ENCODE results near the gene ZFP62. TPM values are rescaled to one million over a fixed set of nuclear protein-coding genes. Genes with fewer than 3 reads are reported as not detected.

Gene ZFP62
- total and polyA plus RNA-seq, 2 of the 8 experiments (the other 6 are each of a cell fraction or from before 2014, with no cell fraction given): 9.3 to 38.5 TPM

DNA sequence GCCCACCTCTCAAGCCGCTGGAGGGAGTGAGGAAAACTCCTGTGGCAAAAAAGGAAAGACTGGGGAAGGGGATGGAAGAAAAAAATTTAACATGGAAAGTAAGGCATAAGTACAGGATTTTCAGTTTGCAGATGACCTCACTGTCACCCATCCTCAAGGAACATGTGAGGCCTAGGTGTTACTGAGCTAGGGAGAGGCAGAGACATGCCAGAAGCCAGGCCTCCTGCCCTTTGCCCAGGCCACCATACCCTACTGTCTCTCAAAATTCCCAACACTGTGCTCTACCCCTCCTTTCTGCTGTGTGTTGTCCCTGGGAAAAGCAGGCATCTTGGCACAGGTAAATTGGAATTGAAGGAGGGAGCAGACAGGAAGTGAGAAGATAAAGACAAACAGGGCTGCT, 54.0 kb downstream of the ZFP62 start:
- Histone ChIP-seq H3K9me3 (ENCODE audit: insufficient read depth in 2 of 2, low read depth in 1 of 2, low read length in 1 of 2) (no peaks in the 10 kb centered on the region), H3K9ac (replicated peaks in 1 of 4; ENCODE audit: extremely low read depth in 1 of 4, low read depth in 3 of 4, low read length in 3 of 4) (no peak overlapping the region; a peak in 1 of 7 replicates), H2BK15ac (ENCODE audit: low read length) (no peak overlapping the region), H3K27ac (ENCODE audit: low read depth, low read length) (no peak overlapping the region), H3K23ac (ENCODE audit: insufficient read length) (no peak overlapping the region), H3K4me3 (ENCODE audit: extremely low read depth in 1 of 4, insufficient read depth in 2 of 4, low read depth in 3 of 4, low read length in 4 of 4) (no peak overlapping the region), H3K14ac (ENCODE audit: insufficient read length) (no peak overlapping the region), H3K79me1 (ENCODE audit: low read depth, low read length) (peaks cover 14% of the 10 kb centered on the region), H2AK5ac (ENCODE audit: low read depth, low read length) (no peak overlapping the region), H4K5ac (ENCODE audit: insufficient read length, low read depth, low read length) (no peak overlapping the region), H3K23me2 (ENCODE audit: low read depth, low read length) (peaks cover 5% of the 10 kb centered on the region; the same call in 1 of the 2 replicates), H4K91ac (replicated peaks; ENCODE audit: insufficient read length, low read length) (no peak overlapping the region), H2BK12ac (ENCODE audit: low read depth, low read length) (no peak overlapping the region), H3K56ac (replicated peaks; ENCODE audit: insufficient read length, low read depth, low read length) (no peak overlapping the region), H3K27me3 (replicated peaks in 1 of 4; ENCODE audit: control insufficient read depth in 3 of 4, extremely low read depth in 1 of 4, insufficient read depth in 3 of 4, low read length in 3 of 4) (no peaks in the 10 kb centered on the region; a peak in 1 of 7 replicates), H4K8ac (ENCODE audit: extremely low read depth, insufficient read depth, low read length) (peak overlapping the region; percentile 36; the same call in 1 of the 2 replicates), H2BK120ac (replicated peaks; ENCODE audit: low read depth, low read length) (no peak overlapping the region), H2AFZ (ENCODE audit: low read length) (no peak overlapping the region), H2BK20ac (ENCODE audit: low read length) (no peak overlapping the region), H3K79me2 (ENCODE audit: control insufficient read depth in 1 of 2, insufficient read depth in 2 of 2, low read length in 2 of 2) (peaks cover 10 to 36% of the 10 kb centered on the region in 2 experiments), H3K4me1 (replicated peaks in 1 of 4; ENCODE audit: control insufficient read depth in 3 of 4, insufficient read depth in 4 of 4, low read length in 3 of 4) (peaks cover 9 to 36% (median 15%) of the 10 kb centered on the region in 4 experiments), H3K4me2 (ENCODE audit: insufficient read depth in 1 of 2, low read depth in 2 of 2, low read length in 2 of 2) (peak overlapping the region in 1 of 2 experiments; percentile 30; a peak in 1 of 4 replicates), H3K4ac (replicated peaks; ENCODE audit: insufficient read length, low read depth, low read length) (no peak overlapping the region), H2BK5ac (ENCODE audit: low read depth, low read length) (no peak overlapping the region), H3K36me3 (ENCODE audit: control insufficient read depth in 2 of 4, insufficient read depth in 4 of 4, low read length in 3 of 4) (no peaks in the 10 kb centered on the region), H4K20me1 (replicated peaks in 1 of 2; ENCODE audit: control insufficient read depth in 1 of 2, insufficient read depth in 2 of 2, low read length in 2 of 2) (no peaks in the 10 kb centered on the region), H3K18ac (ENCODE audit: extremely low read depth, low read length) (no peak overlapping the region)
- 85% methylated on average over 1 of the region's 1 CpG; no CpG with 5 or more reads in 1 of the 2 experiments for WGBS, 2 experiments (ENCODE audit: extremely low coverage in 1 of 2, insufficient coverage in 1 of 2, insufficient read length in 1 of 2, insufficient replicate concordance in 2 of 2, low coverage in 1 of 2, low lambda C conversion rate in 2 of 2, missing lambda C conversion rate in 1 of 2)
- FAIRE-seq (no peak), DNase-seq (ENCODE audit: low read depth in 1 of 2, low spot score in 2 of 2) (no peak)
- TF ChIP-seq BACH1 (IDR thresholded peaks at IDR 0.05; ENCODE audit: low read length): no peak
- TF ChIP-seq CTCF (IDR thresholded peaks at IDR 0.05; ENCODE audit: control extremely low read depth in 1 of 3, insufficient read depth in 1 of 3, low read depth in 1 of 3, low read length in 3 of 3): no peak
- TF ChIP-seq BRCA1 (IDR thresholded peaks at IDR 0.05; ENCODE audit: low read depth, low read length): no peak
- ChIA-PET CTCF (ENCODE audit: partially characterized antibody) (interaction anchor here (0.6 to 1.6 kb wide), 4 partner anchors 17 to 30 kb away, joined by 3 to 5 read pairs (median 3); no protein-coding TSS in a partner anchor), POLR2A (ENCODE audit: partially characterized antibody) (no interaction called here)

All from H1 (cell line).